HG03457 (cell line): Measurements from ENCODE around the gene UBAP1.
"Not testable (repeated sequence)": the region's sequence is repeated elsewhere in the genome, so short reads cannot be mapped to it uniquely, and the experiment has no call there.

Experiments used
- ATAC-seq: cut with Tn5 transposase; IDR thresholded peaks from one replicate; pipeline ENCODE4 v1.9.1; 2021; ENCODE audit warnings: moderate number of reproducible peaks; ENCODE audit not compliant: unreplicated experiment

UBAP1 gene

GRCh38 chr9:34256987-34257585 is 78.2 kb downstream of the UBAP1 start:
- ATAC-seq, result no peak

DNA sequence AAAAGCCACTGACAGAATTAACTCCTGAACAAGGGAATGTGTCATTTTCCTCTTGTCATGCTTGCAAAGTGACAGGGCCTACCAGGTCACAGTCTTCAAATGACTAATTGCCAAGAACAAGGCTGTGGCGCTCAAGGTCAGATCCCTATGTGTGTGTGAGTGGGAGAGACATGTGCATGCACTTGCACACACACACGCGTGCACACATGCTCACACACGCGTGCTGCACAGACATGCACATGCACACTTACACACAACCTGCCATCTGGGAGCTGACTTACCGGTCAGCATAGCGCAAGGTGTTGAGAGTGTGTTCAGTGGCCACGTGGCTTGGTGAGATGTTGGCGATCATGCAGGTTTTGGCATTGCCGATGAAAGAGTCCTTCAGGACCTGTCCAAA is 80.5 kb downstream of the UBAP1 start:
- no peak for ATAC-seq

DNA sequence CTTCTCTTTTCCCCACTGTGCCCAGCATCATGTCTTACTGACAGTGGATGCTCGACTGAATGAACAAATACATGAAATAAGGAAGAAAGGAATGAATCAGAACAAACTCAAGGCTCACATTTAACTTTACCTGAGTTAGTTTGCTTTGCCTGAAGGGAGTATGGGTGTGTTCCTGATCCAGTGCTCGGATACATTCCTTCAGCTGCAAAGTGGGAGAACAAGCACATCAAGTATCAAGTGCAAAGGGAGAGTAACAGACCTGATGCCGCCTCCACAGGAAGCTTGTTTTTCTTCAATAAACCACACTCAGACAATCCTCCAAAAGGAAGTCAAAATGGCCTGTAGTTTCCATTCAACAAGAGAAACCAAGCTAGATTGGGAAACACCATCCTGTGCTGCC is 84.1 kb downstream of the UBAP1 start:
- no peak for ATAC-seq

GRCh38 chr9:34267660-34268059 is 88.8 kb downstream of the UBAP1 start:
- ATAC-seq, result no peak

DNA sequence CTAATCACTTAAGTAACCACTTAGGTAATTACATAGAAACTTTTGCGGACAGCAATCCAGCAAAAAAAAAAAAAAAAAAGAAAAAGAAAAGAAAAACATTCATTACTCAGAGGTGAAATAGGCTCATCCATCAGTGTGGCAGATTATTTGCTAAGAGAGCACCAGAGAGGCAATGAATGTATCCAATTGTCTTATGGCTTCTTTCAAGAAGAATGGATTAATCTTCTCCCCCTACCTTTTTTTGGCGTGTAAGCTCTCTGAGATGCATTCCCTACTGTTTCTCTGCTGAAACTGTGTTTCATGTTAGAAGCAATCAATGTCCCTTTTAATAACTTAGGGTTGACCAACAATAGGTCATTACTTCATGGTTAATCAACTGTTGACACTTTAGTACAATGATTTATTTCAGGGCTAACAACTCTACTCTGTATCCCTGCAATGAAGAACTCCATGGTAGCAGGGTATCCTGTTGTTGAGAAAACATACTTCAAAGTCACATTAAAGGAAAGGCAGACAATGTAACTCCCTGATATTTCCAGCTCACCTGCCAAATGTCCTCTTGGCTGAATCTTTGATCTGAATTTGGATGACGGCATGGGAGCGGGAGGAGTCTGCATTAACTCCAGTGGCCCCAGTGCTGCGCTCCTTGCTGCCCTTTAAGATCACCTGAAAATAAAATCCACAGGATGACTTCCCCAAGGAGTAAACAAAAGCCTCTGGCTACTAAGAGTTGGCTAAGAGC is 92.6 kb downstream of the UBAP1 start:
- no peak for ATAC-seq

- ATAC-seq, result no peak
Measured at GRCh38 chr9:34272101-34272541, 93.3 kb downstream of the UBAP1 start.

DNA sequence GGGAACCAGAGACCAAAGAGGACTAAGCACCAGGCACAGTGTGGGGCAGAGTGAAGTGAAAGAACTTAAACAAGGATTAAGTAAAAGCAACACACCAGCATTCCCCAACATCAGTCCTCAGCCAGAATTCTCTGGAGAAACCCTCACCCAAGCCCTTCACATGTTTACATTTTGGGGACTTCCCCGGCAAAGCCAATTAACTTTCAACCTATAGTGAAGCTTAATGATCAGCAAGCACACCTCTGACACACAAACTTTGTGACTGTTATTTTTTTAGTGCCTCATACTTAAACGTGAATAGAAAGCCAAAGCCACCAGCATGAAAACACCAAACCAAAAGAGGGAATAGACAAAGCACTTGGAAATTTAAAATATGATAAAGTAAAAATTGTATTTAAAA is 94.7 kb downstream of the UBAP1 start:
- ATAC-seq, result not testable (repeated sequence)

- ATAC-seq, result no peak
Measured at GRCh38 chr9:34275811-34276210, 97.0 kb downstream of the UBAP1 start.

DNA sequence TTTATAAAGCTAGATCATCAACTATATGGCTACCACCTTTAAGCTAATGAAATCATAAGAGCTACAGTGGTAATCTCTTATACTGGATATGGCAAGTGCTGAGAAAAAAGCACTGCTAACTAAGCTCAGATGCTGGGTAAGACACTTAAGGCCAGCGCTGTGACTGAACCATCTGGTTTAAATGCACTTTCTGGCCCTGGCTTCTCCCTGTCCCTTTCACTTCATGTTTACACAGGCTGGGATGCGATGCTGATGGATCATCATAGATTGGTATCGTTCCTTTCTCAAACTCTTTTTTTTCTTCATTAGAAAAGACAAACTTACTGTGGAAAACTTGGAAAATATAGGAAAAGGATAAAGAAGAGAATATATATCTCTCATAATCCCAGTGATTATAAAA is 97.9 kb downstream of the UBAP1 start:
- no peak for ATAC-seq

- no peak for ATAC-seq
Measured at GRCh38 chr9:34279411-34279810, 100.6 kb downstream of the UBAP1 start.

GRCh38 chr9:34282096-34282495 is 103.3 kb downstream of the UBAP1 start:
- ATAC-seq, result no peak

GRCh38 chr9:34289159-34289558 is 110.3 kb downstream of the UBAP1 start:
- ATAC-seq, result no peak

DNA sequence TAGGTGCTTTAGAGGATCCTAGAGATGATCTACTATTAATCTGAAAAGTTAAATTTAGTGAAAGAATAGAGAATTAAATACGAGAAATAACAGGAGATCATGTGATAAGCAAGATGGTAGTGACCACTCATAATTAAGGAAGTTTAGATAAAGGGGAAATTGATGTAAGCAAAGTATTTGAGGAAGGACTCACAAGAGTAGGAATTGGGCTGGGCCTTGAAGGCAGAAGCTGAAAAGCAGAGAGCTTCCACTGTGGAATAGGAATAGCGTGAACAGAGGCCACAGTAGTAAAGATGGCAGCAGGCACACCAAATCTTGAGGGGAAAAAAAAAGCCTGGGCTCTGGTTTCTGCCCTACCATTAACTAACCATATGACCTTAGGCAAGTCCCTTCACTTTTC is 112.2 kb downstream of the UBAP1 start:
- no peak for ATAC-seq

GRCh38 chr9:34291423-34291822 is 112.6 kb downstream of the UBAP1 start:
- no peak for ATAC-seq

DNA sequence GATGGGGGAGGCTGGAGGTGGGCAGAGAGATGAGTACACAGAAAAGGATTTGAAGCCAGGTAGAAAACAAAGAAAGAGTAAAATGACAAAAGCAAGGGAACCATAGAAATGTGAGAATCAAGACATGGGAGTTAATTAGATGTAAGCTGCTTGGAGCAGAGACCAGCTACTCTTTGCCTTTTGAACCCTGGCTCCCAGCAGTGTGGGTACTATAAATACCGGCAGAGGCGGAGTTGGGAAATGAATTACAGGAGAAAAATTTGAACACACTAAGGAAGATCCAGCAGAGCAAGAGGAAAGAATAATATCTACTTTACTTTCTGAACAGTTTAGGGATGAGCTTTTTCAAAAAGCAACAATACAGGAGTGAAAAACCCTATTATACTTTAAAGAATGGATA is 113.7 kb downstream of the UBAP1 start:
- ATAC-seq, result no peak

GRCh38 chr9:34301064-34301463 is 122.2 kb downstream of the UBAP1 start:
- ATAC-seq, result not testable (repeated sequence)
